ENCODE data around the gene CAPN10.

DNA sequence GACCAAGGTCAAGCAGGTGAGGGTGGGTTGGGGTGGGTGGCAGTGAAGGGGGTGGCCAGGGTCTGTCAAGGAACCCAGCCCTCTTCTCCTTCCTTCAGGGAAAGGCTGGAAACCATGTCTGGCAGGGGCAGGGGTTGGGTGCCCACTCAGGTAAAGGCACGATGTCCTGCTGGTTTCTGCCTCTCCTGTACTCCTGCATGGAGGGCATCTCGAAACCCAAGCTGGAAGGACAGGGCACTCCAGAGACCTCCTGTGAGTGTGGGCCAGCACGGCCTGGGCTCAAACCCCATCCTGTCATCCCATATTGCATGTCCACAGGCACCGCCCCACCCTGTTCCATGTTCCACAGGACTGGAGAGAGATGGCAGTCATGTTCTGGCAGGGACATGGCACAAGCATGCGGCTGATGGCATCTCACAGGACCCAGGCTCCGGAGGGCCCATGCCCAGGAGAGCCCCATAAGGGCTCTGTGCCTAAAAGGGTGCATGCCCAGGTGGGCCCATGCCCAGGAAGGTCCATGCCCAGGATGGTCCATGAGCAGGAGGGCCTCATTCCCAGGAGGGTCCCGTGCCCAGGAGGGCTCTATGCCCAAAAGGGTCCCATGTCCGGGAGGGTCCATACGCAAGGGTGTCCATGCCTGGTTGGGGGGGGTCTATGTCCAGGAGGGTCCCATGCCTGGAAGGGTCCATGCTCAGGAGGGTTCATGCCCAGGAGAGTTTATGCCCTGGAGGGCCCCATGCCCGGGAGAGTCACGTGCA lies 45.2 kb downstream of the CAPN10 start:
- no peak for TF ChIP-seq CTCF (IDR thresholded peaks at IDR 0.05 in 4 of 5, conservative IDR thresholded peaks at IDR 0.05 in 1 of 5)
- TF ChIP-seq POLR2A (IDR thresholded peaks at IDR 0.05) = no peak
